Neural crest cell (in vitro differentiated cells): Measurements from ENCODE around the gene LMBRD1. TPM values are rescaled to one million over a fixed set of nuclear protein-coding genes. Genes with fewer than 3 reads are reported as not detected.

ENCODE experiments used
- DNase-seq: peaks from one replicate; pipeline ENCODE4 v3.0.0; 2021; ENCODE audit warnings: low read depth, mixed read lengths, low spot score
- H3K27ac Mint-ChIP-seq: one replicate; pipeline ENCODE4 v1.8.0; 2021; ENCODE audit warnings: mild to moderate bottlenecking, mixed read lengths; ENCODE audit not compliant: unreplicated experiment
- H3K27me3 Mint-ChIP-seq: 2 replicates; pipeline ENCODE4 v1.8.0; 2021; ENCODE audit warnings: low read depth, mild to moderate bottlenecking, mixed read lengths
- H3K36me3 Mint-ChIP-seq: 2 replicates; pipeline ENCODE4 v1.8.0; 2021; ENCODE audit warnings: low read depth, mild to moderate bottlenecking, mixed read lengths
- H3K4me1 Mint-ChIP-seq: 2 replicates; pipeline ENCODE4 v1.8.0; 2021; ENCODE audit warnings: mixed read lengths
- H3K4me3 Mint-ChIP-seq: one replicate; pipeline ENCODE4 v1.8.0; 2021; ENCODE audit warnings: mild to moderate bottlenecking, mixed read lengths
- H3K9me3 Mint-ChIP-seq: 2 replicates; pipeline ENCODE4 v1.8.0; 2021; ENCODE audit warnings: mixed read lengths
- total RNA-seq: library from RNA; stranded (reverse); gene quantifications from 2 replicates; pipeline ENCODE4 v1.2.1, GENCODE V29; 2021
- TF ChIP-seq, protein P1 (sequence below): fragments of 200-600 bp; sonication (generic); conservative IDR thresholded peaks from 2 replicates; pipeline ENCODE4 v1.5.0; 2021; ENCODE audit warnings: antibody characterized with exemption, mild to moderate bottlenecking

Gene LMBRD1
- total RNA-seq, 1 donor from 2014 or later: 17.2 TPM

DNA sequence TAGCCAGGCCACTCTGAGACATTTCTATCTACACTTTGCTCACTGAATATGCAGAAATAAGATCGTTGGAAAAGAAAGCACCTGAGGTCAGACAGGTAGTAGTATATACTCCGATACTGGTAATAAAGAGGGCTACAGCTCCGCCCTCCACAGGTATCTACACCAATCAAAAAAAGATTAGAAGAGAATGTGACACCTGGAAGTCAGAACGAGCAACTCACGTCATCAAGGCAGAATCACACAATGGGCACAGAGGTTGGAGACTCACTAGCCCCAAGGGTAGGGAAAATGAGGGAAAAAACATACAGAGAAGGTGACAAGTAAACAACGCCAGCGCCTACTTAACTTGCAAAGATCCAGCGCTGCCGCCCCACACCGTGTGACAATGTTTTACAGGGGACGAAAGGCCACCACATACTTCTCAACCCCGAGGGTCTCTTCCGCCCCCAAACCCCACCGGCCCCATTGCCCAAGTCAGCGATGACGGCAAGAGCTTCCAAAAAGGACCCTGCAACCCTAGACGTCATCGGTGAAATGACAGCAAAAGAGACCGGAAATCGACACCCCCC lies 653 bp downstream of the LMBRD1 start:
- Mint-ChIP-seq H3K36me3 (peaks cover 4% of the 10 kb centered on the region), H3K9me3 (peaks cover 6% of the 10 kb centered on the region), H3K27ac (peak overlapping the region; percentile 88), H3K27me3 (no peaks in the 10 kb centered on the region), H3K4me1 (peaks cover 27% of the 10 kb centered on the region), H3K4me3 (peak overlapping the region; percentile 92)
- TF ChIP-seq, protein P1, sequence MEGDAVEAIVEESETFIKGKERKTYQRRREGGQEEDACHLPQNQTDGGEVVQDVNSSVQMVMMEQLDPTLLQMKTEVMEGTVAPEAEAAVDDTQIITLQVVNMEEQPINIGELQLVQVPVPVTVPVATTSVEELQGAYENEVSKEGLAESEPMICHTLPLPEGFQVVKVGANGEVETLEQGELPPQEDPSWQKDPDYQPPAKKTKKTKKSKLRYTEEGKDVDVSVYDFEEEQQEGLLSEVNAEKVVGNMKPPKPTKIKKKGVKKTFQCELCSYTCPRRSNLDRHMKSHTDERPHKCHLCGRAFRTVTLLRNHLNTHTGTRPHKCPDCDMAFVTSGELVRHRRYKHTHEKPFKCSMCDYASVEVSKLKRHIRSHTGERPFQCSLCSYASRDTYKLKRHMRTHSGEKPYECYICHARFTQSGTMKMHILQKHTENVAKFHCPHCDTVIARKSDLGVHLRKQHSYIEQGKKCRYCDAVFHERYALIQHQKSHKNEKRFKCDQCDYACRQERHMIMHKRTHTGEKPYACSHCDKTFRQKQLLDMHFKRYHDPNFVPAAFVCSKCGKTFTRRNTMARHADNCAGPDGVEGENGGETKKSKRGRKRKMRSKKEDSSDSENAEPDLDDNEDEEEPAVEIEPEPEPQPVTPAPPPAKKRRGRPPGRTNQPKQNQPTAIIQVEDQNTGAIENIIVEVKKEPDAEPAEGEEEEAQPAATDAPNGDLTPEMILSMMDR: no peak
- no peak for DNase-seq

GRCh38 chr6:69795469-69796072 lies 1.2 kb downstream of the LMBRD1 start:
- H3K4me1 Mint-ChIP-seq: peaks cover 27% of the 10 kb centered on the region
- TF ChIP-seq, protein P1: no peak

DNA sequence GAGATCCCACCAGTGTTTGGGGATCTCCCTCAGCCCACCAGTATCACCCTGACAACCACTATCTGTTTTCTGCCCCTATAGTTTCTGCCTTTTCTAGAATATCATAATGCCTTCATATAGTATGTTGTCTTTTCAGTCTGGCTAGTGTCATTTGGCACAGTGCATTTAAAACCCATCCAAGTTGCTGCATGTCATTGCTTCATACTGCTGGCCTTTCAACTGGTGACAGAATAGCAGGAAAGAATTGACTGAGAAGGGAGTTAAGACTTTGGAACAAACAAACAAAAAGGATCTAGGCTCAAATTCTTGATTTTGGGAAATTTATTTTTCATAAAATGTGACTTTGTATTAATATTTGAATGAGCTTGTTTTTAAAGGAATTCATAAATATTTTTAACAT lies 4.5 kb downstream of the LMBRD1 start:
- Mint-ChIP-seq H3K36me3 (peaks cover 4% of the 10 kb centered on the region), H3K4me3 (no peak overlapping the region), H3K27me3 (no peaks in the 10 kb centered on the region), H3K9me3 (peaks cover 3% of the 10 kb centered on the region), H3K4me1 (peaks cover 27% of the 10 kb centered on the region), H3K27ac (no peak overlapping the region)
- no peak for DNase-seq
- TF ChIP-seq, protein P1: no peak

More at GRCh38 chr6:69795469-69796072, 1.2 kb downstream of the LMBRD1 start:
- peaks cover 6% of the 10 kb centered on the region for H3K9me3 Mint-ChIP-seq
- H3K36me3 Mint-ChIP-seq: peaks cover 4% of the 10 kb centered on the region
- H3K27ac Mint-ChIP-seq: peak overlapping the region; percentile 88
- DNase-seq: no peak
- no peaks in the 10 kb centered on the region for H3K27me3 Mint-ChIP-seq
- peak overlapping the region; percentile 92 for H3K4me3 Mint-ChIP-seq

GRCh38 chr6:69791065-69791471 lies 5.7 kb downstream of the LMBRD1 start:
- Mint-ChIP-seq H3K36me3 (peaks cover 2% of the 10 kb centered on the region), H3K4me1 (peaks cover 22% of the 10 kb centered on the region), H3K9me3 (no peaks in the 10 kb centered on the region), H3K27ac (no peak overlapping the region), H3K4me3 (peak overlapping the region; percentile 45), H3K27me3 (no peaks in the 10 kb centered on the region)
- DNase-seq: no peak
- TF ChIP-seq, protein P1: no peak

DNA sequence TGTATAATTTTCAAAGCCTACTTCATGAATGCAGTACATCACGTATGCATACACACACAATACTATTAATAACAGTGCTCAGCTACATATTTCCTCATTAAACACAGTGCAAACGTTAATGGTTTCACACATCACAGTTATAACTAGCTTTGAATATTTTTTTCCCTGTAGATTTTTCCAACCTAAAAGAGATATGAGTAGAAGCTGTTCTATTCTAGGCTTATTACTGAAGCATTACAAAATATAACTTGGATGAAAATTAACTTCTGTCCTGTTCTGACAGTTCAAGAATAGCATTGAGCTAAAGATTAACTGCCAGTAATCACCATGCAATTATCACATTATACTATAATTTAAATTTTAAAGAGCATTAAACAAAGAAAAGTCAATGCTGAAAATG lies 6.2 kb downstream of the LMBRD1 start:
- no peak overlapping the region for H3K4me3 Mint-ChIP-seq
- H3K36me3 Mint-ChIP-seq: peaks cover 2% of the 10 kb centered on the region
- peaks cover 18% of the 10 kb centered on the region for H3K4me1 Mint-ChIP-seq
- no peaks in the 10 kb centered on the region for H3K27me3 Mint-ChIP-seq
- no peaks in the 10 kb centered on the region for H3K9me3 Mint-ChIP-seq
- TF ChIP-seq, protein P1: no peak
- no peak overlapping the region for H3K27ac Mint-ChIP-seq
- no peak for DNase-seq
